ENCODE data around the gene METTL27. TPM values are rescaled to one million over a fixed set of nuclear protein-coding genes. Genes with fewer than 3 reads are reported as not detected.
"Not testable (repeated sequence)": the region's sequence is repeated elsewhere in the genome, so short reads cannot be mapped to it uniquely, and the experiment has no call there.

The METTL27 gene
- total RNA-seq, 2 experiments from 2014 or later, result 2.1 to 2.2 TPM

DNA sequence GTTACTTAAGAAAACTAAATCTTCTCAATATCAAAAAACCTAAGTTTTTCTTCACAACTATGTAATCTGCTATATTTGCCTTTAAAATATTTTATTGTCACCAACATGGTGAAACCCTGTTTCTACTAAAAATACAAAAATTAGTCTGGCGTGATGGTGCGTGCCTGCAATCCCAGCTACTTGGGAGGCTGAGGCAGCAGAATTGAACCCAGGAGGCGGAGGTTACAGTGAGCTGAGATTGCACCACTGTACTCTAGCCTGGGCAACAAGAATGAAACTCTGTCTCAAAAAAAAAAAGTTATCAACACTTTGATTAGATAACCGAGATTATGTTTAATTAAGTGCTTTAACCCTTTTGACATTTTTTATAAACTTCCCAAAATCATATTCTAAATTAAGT, 39.9 kb downstream of the METTL27 start:
- ChIA-PET CTCF (no interaction called here), POLR2A (no interaction called here)
- Mint-ChIP-seq H3K4me1 (no peaks in the 10 kb centered on the region), H3K9me3 (ENCODE audit: low read depth) (no peaks in the 10 kb centered on the region), H3K36me3 (ENCODE audit: low read depth) (no peaks in the 10 kb centered on the region), H3K27ac (no peak overlapping the region), H3K27me3 (no peaks in the 10 kb centered on the region), H3K4me3 (no peak overlapping the region)
- ATAC-seq (no peak), DNase-seq (no peak)
- intact Hi-C loops (cut with DNase I, micrococcal nuclease), result no loop called here

DNA sequence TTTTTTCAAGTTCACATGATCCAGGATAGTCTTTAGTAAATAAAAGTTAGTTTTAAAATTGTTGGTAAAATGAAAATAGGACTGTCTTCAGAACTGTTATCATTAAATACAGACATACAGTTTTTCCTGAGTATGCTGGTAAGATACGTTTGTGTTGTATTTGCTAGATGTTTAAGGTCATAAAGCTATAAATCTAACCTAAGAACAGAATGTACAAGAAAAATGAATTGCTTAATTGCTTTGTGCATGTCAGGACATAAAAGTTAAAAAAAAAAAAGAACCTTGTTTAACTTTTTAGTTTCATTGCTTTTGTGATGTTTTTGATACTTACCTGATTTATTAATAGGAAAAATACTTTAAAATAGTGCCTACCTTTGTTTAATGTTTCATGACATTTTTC, 40.7 kb downstream of the METTL27 start:
- H3K4me1 Mint-ChIP-seq, result no peaks in the 10 kb centered on the region
- H3K9me3 Mint-ChIP-seq (ENCODE audit: low read depth), result no peaks in the 10 kb centered on the region
- ATAC-seq (no peak), DNase-seq (no peak)
- no peaks in the 10 kb centered on the region for H3K27me3 Mint-ChIP-seq
- no peaks in the 10 kb centered on the region for H3K36me3 Mint-ChIP-seq (ENCODE audit: low read depth)
- intact Hi-C loops (cut with DNase I, micrococcal nuclease), result no loop called here
- POLR2A ChIA-PET, result no interaction called here
- CTCF ChIA-PET, result interaction anchor here (0.6 kb wide), 1 partner anchor 71 kb away, joined by 4 read pairs; no protein-coding TSS in a partner anchor
- no peak overlapping the region for H3K27ac Mint-ChIP-seq
- no peak overlapping the region for H3K4me3 Mint-ChIP-seq

DNA sequence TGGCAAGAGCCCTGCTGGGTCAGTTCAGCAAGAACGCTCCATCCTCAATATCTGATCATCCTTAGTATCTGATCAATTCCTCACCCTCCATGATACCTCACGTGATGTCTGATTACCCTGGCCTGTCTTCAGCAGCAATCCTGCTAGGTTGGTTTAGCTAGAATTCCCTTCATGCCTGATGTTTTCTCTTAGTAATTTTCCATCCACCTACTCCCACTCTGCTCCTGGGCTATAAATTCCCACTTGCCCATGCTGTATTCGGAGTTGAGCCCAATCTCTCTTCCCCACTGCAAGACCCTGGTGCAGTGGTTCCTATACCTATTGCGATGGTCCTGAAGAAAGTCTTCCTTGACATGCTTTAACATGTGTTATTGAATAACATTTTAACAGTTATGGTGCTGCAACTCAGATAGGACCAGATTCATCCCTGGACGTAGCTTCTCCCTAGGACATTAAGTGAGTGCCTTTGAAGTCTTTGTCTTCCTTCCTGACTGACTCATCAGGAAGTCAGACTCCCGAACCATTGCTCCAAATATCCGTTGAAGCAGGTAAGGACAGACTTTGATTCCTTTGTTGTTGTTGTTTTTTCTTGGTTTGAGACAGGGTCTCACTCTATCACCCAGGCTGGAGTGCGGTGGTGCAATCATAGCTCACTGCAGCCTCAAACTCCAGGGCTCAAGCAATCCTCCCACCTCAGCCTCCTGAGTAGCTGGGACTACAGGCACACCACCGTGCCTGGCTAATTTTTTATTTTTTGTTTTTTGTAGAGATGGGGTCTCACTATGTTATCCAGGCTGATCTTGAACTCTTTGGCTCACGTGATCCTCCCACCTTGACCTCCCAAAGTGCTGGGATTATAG, 42.8 kb downstream of the METTL27 start:
- ATAC-seq, result no peak
- Mint-ChIP-seq H3K27ac (no peak overlapping the region), H3K36me3 (ENCODE audit: low read depth) (no peaks in the 10 kb centered on the region), H3K4me1 (no peaks in the 10 kb centered on the region), H3K27me3 (peaks cover 3% of the 10 kb centered on the region), H3K4me3 (no peak overlapping the region), H3K9me3 (ENCODE audit: low read depth) (no peaks in the 10 kb centered on the region)
- intact Hi-C loops (cut with DNase I, micrococcal nuclease), result no loop called here
- no peak for DNase-seq
- POLR2A ChIA-PET, result interaction anchor here (0.6 kb wide), 1 partner anchor 54 kb away, joined by 3 read pairs; no protein-coding TSS in a partner anchor
- CTCF ChIA-PET, result interaction anchor here (0.6 kb wide), 1 partner anchor 221 kb away, joined by 5 read pairs; no protein-coding TSS in a partner anchor

DNA sequence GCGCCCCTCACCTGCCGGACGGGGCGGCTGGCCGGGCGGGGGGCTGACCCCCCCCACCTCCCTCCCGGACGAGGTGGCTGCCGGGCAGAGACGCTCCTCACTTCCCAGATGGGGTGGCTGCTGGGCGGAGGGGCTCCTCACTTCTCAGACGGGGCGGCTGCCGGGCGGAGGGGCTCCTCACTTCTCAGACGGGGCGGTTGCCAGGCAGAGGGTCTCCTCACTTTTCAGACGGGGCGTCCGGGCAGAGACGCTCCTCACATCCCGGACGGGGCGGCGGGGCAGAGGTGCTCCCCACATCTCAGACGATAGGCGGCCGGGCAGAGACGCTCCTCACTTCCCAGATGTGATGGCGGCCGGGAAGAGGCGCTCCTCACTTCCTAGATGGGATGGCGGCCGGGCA, 45.1 kb downstream of the METTL27 start:
- H3K9me3 Mint-ChIP-seq (ENCODE audit: low read depth); H3K36me3 Mint-ChIP-seq (ENCODE audit: low read depth); ATAC-seq; intact Hi-C loops (cut with DNase I, micrococcal nuclease); H3K27me3 Mint-ChIP-seq; DNase-seq; H3K4me1 Mint-ChIP-seq; CTCF ChIA-PET; H3K27ac Mint-ChIP-seq; H3K4me3 Mint-ChIP-seq; POLR2A ChIA-PET: not testable (repeated sequence)

DNA sequence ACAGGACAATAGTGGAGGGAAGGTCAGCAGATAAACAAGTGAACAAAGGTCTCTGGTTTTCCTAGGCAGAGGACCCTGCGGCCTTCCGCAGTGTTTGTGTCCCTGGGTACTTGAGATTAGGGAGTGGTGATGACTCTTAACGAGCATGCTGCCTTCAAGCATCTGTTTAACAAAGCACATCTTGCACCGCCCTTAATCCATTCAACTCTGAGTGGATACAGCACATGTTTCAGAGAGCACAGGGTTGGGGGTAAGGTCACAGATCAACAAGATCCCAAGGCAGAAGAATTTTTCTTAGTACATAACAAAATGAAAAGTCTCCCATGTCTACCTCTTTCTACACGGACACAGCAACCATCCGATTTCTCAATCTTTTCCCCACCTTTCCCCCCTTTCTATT, 45.7 kb downstream of the METTL27 start:
- H3K27me3 Mint-ChIP-seq; H3K4me1 Mint-ChIP-seq; H3K36me3 Mint-ChIP-seq (ENCODE audit: low read depth); H3K9me3 Mint-ChIP-seq (ENCODE audit: low read depth); H3K27ac Mint-ChIP-seq; H3K4me3 Mint-ChIP-seq; POLR2A ChIA-PET; DNase-seq; intact Hi-C loops (cut with DNase I, micrococcal nuclease); ATAC-seq: not testable (repeated sequence)
- CTCF ChIA-PET, result interaction anchor here (0.9 kb wide), 1 partner anchor 46 kb away, joined by 3 read pairs; the partner anchor contains the start of gene METTL27

DNA sequence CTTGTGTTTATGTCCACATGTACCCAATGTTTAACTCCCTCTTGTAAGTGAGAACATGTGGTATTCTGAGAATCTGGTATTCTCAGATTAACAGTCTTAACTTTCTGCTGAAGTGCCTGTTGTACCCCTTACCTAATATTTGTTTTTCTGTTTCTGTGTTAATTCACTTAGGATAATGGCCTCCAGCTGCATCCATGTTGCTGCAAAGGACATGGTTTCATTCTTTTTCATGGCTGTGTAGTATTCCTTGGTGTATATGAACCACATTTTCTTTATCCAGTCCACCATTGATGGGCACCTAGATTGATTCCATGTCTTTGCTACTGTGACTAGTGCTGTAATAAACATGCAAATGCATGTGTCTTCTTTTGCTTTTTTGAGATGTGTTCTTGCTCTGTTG, 47.1 kb downstream of the METTL27 start:
- H3K27ac Mint-ChIP-seq; H3K4me1 Mint-ChIP-seq; H3K27me3 Mint-ChIP-seq; DNase-seq; POLR2A ChIA-PET; intact Hi-C loops (cut with DNase I, micrococcal nuclease); ATAC-seq; H3K9me3 Mint-ChIP-seq (ENCODE audit: low read depth); H3K4me3 Mint-ChIP-seq; H3K36me3 Mint-ChIP-seq (ENCODE audit: low read depth): not testable (repeated sequence)
- CTCF ChIA-PET, result interaction anchor here (0.6 to 0.9 kb wide), 2 partner anchors 132 to 188 kb away, joined by 3 read pairs; no protein-coding TSS in a partner anchor

DNA sequence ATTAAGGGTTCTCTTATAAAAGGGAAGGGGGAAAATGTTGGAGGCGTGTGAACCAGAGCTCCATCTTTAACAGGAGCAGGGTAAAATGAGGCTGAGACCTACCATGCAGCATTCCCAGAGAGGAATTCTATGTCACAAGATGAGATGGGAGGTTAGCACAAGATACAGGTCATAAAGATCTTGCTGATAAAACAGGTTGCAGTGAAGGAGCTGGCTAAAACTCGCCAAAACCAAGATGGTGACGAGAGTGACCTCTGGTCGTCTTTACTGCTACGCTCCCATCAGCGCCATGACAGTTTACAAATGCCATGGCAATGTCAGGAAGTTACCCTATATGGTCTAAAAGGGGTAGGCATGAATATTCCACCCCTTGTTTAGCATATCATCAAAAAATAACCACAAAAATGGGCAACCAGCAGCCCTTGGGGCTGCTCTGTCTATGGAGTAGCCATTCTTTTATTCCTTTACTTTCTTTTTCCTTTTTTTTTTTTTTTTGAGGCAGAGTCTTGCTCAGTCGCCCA, 51.1 kb downstream of the METTL27 start:
- H3K9me3 Mint-ChIP-seq (ENCODE audit: low read depth); H3K4me1 Mint-ChIP-seq; H3K4me3 Mint-ChIP-seq; POLR2A ChIA-PET; intact Hi-C loops (cut with DNase I, micrococcal nuclease); ATAC-seq; H3K27ac Mint-ChIP-seq; H3K27me3 Mint-ChIP-seq; DNase-seq; H3K36me3 Mint-ChIP-seq (ENCODE audit: low read depth); CTCF ChIA-PET: not testable (repeated sequence)

DNA sequence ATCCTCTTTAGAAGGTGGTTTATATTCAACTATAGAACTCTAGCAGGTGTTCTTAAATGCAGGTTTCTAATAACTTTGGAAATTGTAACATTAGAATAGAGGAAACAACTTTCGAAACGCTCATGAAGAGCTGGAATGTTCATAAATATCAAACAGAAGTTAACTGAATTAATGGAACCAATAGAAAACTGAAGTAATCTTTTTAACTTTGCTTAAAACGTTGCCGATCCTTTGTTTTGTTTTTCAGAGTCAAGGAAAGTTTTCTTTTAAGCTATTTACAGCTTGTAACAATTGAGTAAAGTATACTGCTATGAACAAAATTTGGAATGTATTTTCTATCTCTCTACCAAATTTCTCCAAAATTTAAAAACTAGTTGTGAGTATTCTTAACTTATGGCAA, 53.3 kb downstream of the METTL27 start:
- intact Hi-C loops (cut with DNase I, micrococcal nuclease), result no loop called here
- Mint-ChIP-seq H3K9me3 (ENCODE audit: low read depth) (no peaks in the 10 kb centered on the region), H3K36me3 (ENCODE audit: low read depth) (no peaks in the 10 kb centered on the region), H3K27ac (no peak overlapping the region), H3K27me3 (peaks cover 2% of the 10 kb centered on the region), H3K4me3 (no peak overlapping the region), H3K4me1 (no peaks in the 10 kb centered on the region)
- POLR2A ChIA-PET, result no interaction called here
- DNase-seq, result no peak
- CTCF ChIA-PET, result no interaction called here
- no peak for ATAC-seq

DNA sequence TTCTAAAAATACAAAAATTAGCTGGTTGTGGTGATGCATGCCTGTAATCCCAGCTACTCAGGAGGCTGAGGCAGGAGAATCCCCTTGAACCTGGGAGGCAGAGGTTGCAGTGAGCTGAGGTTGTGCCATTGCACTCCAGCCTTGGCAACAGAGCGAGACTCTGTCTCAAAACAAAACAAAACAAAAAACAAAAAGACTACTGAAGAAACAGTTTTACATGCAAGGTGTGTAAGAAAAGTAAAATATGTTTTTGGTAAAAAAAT, 54.6 kb downstream of the METTL27 start:
- H3K27ac Mint-ChIP-seq; POLR2A ChIA-PET; DNase-seq; ATAC-seq; CTCF ChIA-PET; H3K9me3 Mint-ChIP-seq (ENCODE audit: low read depth); intact Hi-C loops (cut with DNase I, micrococcal nuclease); H3K4me1 Mint-ChIP-seq; H3K4me3 Mint-ChIP-seq; H3K27me3 Mint-ChIP-seq; H3K36me3 Mint-ChIP-seq (ENCODE audit: low read depth): not testable (repeated sequence)

DNA sequence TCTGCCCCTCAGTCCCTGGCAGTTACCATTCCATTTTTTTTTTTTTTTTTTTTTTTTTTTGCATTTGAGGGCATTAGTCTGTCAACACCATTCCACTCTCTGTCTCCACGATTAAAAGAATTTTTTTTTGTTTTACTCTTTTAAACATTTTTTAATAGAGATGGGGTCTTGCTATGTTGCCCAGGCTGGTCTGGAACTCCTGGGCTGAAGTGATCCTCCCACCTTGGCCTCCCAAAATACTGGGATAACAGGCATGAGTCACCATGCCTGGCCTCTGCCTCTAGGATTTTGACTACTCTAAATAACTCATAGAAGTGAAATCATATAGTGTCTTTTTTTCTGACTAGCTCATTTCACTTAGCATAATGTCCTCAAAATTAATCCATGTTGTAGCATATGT, 55.7 kb downstream of the METTL27 start:
- H3K27ac Mint-ChIP-seq, result no peak overlapping the region
- no peaks in the 10 kb centered on the region for H3K4me1 Mint-ChIP-seq
- no peaks in the 10 kb centered on the region for H3K9me3 Mint-ChIP-seq (ENCODE audit: low read depth)
- no peaks in the 10 kb centered on the region for H3K36me3 Mint-ChIP-seq (ENCODE audit: low read depth)
- H3K27me3 Mint-ChIP-seq, result peaks cover 2% of the 10 kb centered on the region
- ATAC-seq (no peak), DNase-seq (no peak)
- intact Hi-C loops (cut with DNase I, micrococcal nuclease), result no loop called here
- ChIA-PET CTCF (no interaction called here), POLR2A (no interaction called here)
- no peak overlapping the region for H3K4me3 Mint-ChIP-seq

Data from activated CD4-positive, alpha-beta T cell treated with anti-CD3 and anti-CD28 coated beads for 36 hours (primary cell).